Measurements from ENCODE around the gene CALML5.

CALML5 gene

GRCh38 chr10:5498791-5499492 lies 428 bp downstream of the CALML5 start:
- DNase-seq, result no peak

DNA sequence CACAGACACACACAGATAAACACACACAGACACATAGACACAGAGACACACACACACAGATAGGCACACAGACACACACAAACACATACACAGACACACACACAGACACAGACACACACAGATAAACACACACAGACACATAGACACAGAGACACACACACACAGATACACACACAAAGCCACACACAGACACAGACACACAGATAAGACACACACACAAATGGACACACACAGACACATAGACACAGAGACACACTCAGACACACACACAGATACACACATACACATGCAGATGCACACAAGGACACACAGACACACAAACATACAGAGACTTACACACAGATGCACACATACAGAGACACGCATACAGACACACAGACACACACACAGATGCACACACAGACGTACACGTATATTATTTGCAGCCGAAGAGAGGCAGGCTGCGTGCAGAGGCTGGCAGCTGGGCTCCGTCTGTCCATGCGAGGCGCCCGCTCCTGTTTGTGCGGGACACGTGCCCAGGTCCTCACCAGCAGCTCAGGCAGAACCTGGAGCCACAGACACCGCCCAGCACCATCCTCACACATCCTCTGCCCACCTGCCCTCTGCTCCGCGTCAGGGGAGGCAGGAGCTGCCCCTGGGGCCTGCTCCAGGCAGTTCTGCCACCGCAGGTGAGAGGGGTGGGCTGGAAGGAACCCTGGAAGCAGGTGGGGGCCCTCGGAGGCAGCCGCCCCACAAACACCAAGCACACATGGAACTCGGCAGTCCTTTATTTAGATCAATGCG lies 1.2 kb downstream of the CALML5 start:
- DNase-seq, result no peak

GRCh38 chr10:5497289-5497688 lies 2.1 kb downstream of the CALML5 start:
- DNase-seq, result no peak

DNA sequence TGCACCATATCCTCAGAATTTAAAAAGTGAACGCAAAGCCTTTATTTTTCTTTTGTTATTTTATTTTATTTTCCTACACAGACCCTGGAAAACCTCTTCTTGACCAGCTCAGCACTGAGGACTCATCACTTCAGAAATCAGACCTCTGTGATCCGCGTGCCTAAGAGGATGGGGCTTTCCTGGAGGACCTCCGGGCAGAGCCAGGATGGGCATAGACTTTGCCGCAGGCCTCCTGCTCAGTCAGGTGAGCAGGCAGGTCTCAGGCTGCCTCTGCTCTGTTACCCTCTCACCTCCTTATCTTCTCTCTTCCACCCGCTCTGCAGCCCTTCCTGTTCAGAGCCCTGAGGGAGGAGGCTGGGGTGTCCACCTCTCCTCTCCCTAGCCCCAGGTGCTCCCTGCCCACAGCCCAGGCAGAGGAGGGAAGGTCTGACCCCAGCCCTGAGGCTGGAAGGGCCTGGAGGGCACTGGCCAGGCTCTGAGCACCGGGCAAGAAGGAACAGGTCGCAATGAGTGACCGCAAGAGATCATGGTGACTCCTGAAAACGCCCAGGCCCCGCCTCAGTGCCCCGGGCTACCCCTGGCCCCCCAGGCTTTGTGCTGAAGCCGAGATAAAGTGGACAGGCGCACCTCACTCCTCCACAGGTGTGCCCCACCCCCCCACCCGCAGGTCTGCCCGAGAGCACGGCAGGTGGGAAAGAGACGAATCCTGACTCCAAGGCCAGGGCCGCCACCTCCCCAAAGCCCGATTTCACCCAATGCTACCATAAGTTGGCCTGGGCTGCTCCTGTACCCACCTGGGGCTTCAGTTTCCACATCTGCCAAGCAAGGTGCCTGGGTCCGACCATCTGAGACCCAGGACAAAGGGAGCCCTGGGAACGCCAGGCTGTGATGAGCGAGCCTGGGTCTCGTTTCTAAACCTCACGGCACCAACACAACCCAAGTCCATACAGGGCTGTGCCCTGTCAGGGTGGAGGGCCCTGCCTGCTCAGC lies 2.8 kb downstream of the CALML5 start:
- DNase-seq, result no peak

DNA sequence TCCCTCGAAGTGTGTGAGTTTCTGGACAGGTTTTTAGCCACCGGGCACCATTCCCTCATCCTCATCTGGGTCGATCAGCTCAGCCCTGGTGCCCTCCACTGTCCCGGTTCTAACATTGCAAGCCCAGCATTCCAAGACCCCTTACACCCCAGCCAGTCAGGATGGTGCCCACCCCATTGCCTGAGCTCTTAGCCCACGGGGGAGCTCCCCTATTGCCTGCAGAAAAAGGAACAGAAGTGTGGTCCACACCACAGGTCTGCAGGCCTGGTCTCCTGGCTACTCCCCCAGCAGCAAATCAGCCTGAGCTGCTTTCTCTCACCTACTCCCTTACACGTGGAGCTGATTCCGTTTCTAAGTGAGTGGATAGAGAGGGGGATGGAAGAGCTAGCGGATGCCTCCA lies 4.8 kb downstream of the CALML5 start:
- DNase-seq, result no peak

GRCh38 chr10:5493691-5494090 lies 5.7 kb downstream of the CALML5 start:
- DNase-seq, result no peak

DNA sequence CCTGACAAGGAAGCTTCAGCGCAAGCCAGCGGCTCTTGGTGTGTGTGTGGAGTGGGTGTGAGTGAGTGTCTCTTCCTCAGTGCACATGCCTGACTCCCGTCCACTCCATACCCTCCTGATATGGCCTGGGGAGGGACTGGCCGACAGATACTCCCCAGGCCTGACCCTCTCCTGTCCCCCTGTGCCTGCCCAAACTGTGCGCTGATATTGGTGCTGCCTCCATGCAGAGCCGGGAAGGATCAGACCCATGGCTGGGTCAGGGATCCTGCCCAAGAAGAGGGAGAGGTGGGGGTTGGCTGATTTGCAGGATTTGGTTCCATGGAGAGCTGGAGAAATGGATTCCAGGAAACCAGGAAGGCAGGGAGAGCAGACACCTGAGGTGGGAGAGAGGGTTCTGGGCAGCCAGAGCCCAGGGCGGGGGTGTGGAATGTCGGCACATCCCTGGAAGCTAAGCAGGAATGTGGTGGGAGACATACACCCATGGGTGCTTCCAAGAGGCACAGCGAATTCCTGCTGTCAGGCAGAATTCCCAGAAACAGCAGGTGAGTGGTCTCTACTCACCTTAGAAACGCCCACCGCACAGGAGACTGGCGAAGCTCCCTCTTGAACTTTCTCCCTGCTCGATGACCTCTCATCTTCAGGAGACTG lies 6.3 kb downstream of the CALML5 start:
- DNase-seq, result no peak

- DNase-seq, result no peak
Measured at GRCh38 chr10:5492322-5492855, 7.0 kb downstream of the CALML5 start.

DNA sequence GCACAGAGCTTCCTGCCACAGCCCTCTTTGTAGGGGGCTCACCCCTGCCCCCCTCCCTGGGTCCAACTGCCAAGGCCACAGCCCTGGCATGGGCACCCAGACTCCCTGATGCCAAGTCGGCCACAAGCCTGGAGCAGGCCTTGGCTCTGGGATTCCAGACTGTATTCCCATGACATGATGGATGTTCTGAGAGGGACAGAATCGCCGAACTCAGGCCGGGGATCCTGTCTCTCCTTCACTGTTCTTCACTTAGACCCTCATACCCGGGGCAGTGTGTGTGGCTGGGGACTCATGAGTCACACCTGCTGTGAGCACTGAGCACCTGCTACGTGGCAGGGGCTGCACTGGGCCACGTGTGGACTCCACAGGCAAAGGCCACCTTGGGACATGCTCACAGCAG lies 7.9 kb downstream of the CALML5 start:
- DNase-seq, result no peak

- DNase-seq, result no peak
Measured at GRCh38 chr10:5490698-5491464, 8.5 kb downstream of the CALML5 start.

- DNase-seq, result no peak
Measured at GRCh38 chr10:5490032-5490431, 9.3 kb downstream of the CALML5 start.

GRCh38 chr10:5488272-5489161 lies 10.9 kb downstream of the CALML5 start:
- DNase-seq, result peak; percentile 87

- no peak for DNase-seq
Measured at GRCh38 chr10:5486853-5487235, 12.5 kb downstream of the CALML5 start.

DNA sequence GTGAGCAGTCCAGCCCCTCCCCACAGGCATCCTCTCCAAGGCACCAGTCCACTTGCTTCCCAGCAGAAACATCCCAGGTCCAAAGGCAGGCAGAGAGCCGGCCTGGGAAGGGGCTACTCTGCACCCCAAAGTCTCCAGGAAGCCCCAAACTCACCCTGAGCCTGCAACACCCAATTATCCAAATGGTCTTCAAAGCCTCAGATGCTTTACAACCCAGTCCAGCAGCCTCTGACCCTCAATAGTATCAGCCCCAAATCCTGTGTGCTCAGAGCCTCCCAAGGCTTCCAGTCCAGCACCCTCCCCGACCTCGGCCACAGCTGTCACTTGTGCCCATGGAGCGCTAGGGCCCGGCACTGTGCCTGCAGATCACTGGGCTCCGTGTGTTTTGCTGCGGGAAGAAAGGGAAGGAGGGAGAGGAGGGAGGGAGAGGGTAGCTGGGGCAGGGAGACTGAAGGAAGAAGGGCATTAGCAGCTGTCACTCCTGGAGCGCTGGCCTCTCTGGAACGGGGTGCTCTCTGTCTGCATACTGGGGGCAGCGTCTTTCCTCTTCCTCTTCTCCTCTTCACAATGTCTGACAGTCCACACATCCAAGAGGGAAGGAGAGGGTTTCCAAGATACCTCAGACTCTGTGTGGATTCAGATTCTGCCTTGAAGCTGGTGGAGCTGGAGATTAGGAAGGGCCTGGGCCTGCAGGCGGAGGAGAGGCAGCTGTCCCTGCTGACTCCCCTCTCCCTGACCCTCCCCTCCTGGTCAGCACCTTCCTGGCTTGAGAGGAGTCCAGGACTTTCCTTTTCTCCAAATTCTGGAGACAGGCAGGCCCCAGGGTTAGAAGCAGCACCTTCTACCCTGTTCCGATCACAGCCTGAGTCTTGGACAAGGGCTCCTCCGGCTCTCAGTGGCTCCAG lies 13.2 kb downstream of the CALML5 start:
- DNase-seq, result no peak

DNA sequence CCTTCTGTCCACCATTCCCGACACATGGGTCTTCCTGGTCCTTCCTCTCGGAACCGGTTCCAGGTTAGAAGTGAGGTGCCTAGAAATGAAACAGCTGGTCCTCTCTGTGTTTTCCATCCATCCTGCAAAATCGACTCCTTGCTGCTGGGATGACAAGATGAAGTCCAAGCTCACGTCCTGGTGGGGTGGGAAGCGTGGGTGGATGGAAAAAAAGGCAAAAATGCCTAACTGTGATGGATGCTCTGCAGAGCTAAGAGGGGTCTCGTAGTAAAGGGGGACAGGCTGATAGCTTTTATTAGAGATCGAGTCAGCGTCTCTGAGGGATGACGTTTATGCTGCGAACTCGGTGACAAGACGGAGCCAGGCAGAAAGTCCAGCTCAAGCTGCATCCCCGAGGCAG lies 14.1 kb downstream of the CALML5 start:
- DNase-seq, result no peak

DNA sequence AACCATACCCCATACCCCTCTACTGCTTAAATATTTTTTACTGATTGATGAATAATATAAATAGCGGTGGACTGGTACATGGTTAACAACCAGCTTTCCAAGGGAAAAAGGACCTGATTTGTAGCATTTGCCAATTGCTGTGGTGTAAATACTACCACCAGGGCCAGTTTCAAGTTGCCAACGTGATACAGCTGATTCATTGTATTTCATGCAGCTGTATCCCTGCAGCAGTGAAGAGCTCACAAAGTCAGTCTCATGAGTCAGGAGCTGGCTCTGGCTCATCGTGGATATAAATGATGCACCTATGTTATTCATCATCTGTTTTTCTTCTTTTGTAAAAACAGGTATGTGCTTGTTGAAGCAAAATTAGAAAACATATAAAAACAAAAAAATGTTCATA lies 15.2 kb downstream of the CALML5 start:
- no peak for DNase-seq

DNA sequence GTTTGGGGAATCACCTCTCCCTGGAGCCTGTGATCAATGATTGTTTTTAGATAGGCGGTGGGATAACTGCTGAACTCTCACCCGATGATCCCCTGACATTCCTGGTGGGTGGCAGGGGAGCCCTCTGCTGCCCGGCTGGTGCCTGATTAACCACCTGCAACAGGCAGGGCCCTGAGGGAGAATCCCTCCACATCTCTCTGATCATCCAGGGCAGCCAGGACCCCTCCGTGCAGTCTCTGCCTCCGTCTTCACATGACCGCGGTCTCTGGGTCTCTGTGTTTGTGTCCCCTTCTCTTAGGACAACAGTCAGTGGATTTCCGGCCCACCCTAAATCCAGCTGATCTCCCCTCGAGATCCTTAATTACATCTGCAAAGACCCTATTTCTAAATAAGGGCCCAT lies 17.4 kb downstream of the CALML5 start:
- no peak for DNase-seq

GRCh38 chr10:5481121-5481520 lies 18.2 kb downstream of the CALML5 start:
- no peak for DNase-seq

- no peak for DNase-seq
Measured at GRCh38 chr10:5480162-5480941, 19.0 kb downstream of the CALML5 start.

All from NCI-H2029 (cell line).